Type B pancreatic cell (in vitro differentiated cells): Measurements from ENCODE around the gene GFAP. TPM values are rescaled to one million over a fixed set of nuclear protein-coding genes. Genes with fewer than 3 reads are reported as not detected.

Experiments
- DNase-seq: peaks from one replicate; pipeline ENCODE4 v3.0.0; 2021; ENCODE audit warnings: mixed read lengths; ENCODE audit not compliant: unreplicated experiment; ENCODE audit errors: extremely low spot score
- H3K27ac Mint-ChIP-seq: 2 replicates; pipeline ENCODE4 v1.8.0; 2021; ENCODE audit warnings: mild to moderate bottlenecking, mixed read lengths
- H3K27me3 Mint-ChIP-seq: 2 replicates; pipeline ENCODE4 v1.8.0; 2021; ENCODE audit warnings: mixed read lengths
- H3K36me3 Mint-ChIP-seq: 2 replicates; pipeline ENCODE4 v1.8.0; 2021; ENCODE audit warnings: mixed read lengths
- H3K4me1 Mint-ChIP-seq: one replicate; pipeline ENCODE4 v1.8.0; 2021; ENCODE audit warnings: mixed read lengths; ENCODE audit not compliant: unreplicated experiment
- H3K4me3 Mint-ChIP-seq: 2 replicates; pipeline ENCODE4 v1.8.0; 2021; ENCODE audit warnings: mild to moderate bottlenecking, mixed read lengths
- H3K9me3 Mint-ChIP-seq: 2 replicates; pipeline ENCODE4 v1.8.0; 2021; ENCODE audit warnings: mixed read lengths
- total RNA-seq: library from RNA; stranded (reverse); gene quantifications from 2 replicates; pipeline ENCODE4 v1.2.1, GENCODE V29; 2021; ENCODE audit warnings: low replicate concordance
- TF ChIP-seq, protein P1 (sequence below): fragments of 200-600 bp; sonication (generic); conservative IDR thresholded peaks from 2 replicates; pipeline ENCODE4 v1.5.0; 2021; ENCODE audit warnings: antibody characterized with exemption, mild to moderate bottlenecking

The GFAP gene
- total RNA-seq, 1 donor from 2014 or later: 0.10 TPM

DNA sequence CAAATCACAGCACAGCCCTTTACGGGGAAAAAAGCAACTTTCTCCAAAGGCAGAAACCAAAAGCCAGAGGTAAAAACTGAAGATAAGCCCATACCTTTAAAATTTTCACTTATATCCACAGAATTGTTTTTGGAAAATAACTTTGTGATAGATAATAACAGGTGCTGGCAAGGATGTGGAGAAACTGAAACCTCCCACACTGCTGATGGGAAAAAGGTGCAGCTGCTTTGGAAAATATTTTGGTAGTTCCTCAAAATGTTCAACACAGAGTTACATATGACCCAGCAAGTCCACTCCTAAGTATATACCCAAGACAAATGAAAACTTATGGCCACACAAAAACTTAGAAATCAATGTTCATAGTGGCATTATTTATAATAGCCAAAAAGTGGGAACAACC is 28.3 kb downstream of the GFAP start:
- Mint-ChIP-seq H3K4me3 (no peak overlapping the region), H3K27me3 (no peaks in the 10 kb centered on the region), H3K9me3 (no peaks in the 10 kb centered on the region), H3K36me3 (peaks cover 8% of the 10 kb centered on the region), H3K4me1 (no peaks in the 10 kb centered on the region), H3K27ac (no peak overlapping the region)
- DNase-seq: no peak
- TF ChIP-seq, protein P1, sequence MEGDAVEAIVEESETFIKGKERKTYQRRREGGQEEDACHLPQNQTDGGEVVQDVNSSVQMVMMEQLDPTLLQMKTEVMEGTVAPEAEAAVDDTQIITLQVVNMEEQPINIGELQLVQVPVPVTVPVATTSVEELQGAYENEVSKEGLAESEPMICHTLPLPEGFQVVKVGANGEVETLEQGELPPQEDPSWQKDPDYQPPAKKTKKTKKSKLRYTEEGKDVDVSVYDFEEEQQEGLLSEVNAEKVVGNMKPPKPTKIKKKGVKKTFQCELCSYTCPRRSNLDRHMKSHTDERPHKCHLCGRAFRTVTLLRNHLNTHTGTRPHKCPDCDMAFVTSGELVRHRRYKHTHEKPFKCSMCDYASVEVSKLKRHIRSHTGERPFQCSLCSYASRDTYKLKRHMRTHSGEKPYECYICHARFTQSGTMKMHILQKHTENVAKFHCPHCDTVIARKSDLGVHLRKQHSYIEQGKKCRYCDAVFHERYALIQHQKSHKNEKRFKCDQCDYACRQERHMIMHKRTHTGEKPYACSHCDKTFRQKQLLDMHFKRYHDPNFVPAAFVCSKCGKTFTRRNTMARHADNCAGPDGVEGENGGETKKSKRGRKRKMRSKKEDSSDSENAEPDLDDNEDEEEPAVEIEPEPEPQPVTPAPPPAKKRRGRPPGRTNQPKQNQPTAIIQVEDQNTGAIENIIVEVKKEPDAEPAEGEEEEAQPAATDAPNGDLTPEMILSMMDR: no peak

DNA sequence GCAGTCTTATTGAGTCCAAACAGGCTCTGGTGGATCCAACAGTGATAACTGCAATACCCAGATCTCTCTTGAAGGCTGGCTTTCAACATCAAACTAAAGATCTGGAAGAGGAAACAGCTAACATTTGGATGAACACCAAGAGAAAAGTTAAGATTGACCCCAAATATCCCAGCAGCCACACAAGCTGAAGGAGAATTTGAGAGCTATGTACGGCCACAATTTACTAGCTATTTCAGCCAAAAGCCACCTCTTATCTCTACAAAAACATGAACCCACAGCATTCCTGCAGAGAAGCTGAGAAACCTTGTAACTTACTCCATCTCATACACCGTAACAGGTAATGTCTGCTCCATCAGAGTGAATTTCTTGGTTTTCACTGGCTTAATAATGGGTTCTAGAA is 30.4 kb downstream of the GFAP start:
- H3K36me3 Mint-ChIP-seq: peaks cover 4% of the 10 kb centered on the region
- H3K9me3 Mint-ChIP-seq: no peaks in the 10 kb centered on the region
- no peak overlapping the region for H3K27ac Mint-ChIP-seq
- H3K27me3 Mint-ChIP-seq: no peaks in the 10 kb centered on the region
- TF ChIP-seq, protein P1: no peak
- DNase-seq: no peak
- no peaks in the 10 kb centered on the region for H3K4me1 Mint-ChIP-seq
- H3K4me3 Mint-ChIP-seq: no peak overlapping the region

DNA sequence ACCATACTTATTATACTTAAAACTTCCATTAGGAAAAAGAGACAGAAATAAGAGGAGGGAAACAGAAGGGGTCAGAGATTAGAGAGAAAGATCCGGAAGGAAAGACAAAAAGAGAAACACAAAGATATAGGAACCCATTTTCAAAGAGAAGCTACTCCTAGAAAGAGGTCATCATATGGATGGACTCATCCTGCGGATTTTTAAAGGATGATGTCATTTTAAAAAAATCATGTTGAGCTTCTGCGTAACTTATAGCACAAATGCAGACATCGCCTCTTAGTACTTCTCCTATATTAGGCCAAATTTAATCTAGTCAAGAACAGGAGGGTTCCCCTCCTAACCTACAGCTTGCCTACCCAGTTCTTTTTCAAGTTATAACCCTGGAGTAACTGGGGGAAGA is 34.2 kb downstream of the GFAP start:
- Mint-ChIP-seq H3K4me3 (no peak overlapping the region), H3K9me3 (no peaks in the 10 kb centered on the region), H3K4me1 (no peaks in the 10 kb centered on the region), H3K27me3 (no peaks in the 10 kb centered on the region), H3K27ac (no peak overlapping the region), H3K36me3 (peaks cover 8% of the 10 kb centered on the region)
- no peak for DNase-seq
- TF ChIP-seq, protein P1: no peak

DNA sequence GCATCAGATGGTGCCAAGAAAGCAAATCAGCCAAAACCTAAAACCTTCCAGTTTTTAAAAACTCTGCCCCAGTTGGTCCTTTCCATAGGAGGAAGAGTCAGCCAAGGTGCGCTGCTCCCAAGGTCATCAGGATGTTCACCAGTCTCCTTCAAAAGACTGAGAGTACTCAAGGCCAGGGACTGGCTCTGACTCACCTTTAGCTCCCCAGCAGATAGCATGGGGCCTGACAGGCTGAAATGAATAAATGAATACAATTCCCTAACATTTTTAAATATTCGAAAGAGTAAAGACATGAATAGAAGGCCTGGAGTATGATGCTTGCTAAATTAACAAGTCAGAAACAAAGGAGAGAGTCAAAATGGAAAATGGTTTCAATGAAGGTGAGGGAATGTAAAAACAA is 35.2 kb downstream of the GFAP start:
- no peak overlapping the region for H3K4me3 Mint-ChIP-seq
- DNase-seq: no peak
- H3K36me3 Mint-ChIP-seq: peaks cover 12% of the 10 kb centered on the region
- no peaks in the 10 kb centered on the region for H3K27me3 Mint-ChIP-seq
- TF ChIP-seq, protein P1: no peak
- H3K4me1 Mint-ChIP-seq: no peaks in the 10 kb centered on the region
- no peak overlapping the region for H3K27ac Mint-ChIP-seq
- no peaks in the 10 kb centered on the region for H3K9me3 Mint-ChIP-seq

DNA sequence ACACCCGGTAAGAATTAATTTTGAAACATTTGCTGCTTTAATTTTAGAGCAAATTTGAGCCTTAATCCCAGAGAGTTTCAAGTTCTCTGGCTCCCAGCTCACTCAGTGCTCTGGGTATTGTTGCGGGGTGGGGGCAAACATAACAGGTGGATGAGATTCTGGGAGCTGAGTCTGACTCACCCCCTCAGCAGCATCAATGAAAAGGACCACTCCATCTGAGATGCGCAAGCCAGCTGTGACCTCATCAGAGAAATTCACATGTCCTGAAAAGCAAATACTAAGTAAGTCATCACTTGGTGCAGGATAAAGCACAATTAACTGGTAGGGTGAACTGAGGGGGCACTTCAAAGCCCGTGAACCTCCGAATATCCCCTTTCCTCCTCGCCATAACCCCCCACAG is 35.9 kb downstream of the GFAP start:
- Mint-ChIP-seq H3K27ac (no peak overlapping the region), H3K4me1 (no peaks in the 10 kb centered on the region), H3K4me3 (no peak overlapping the region), H3K36me3 (peaks cover 12% of the 10 kb centered on the region), H3K9me3 (no peaks in the 10 kb centered on the region), H3K27me3 (no peaks in the 10 kb centered on the region)
- TF ChIP-seq, protein P1: no peak
- DNase-seq: no peak

DNA sequence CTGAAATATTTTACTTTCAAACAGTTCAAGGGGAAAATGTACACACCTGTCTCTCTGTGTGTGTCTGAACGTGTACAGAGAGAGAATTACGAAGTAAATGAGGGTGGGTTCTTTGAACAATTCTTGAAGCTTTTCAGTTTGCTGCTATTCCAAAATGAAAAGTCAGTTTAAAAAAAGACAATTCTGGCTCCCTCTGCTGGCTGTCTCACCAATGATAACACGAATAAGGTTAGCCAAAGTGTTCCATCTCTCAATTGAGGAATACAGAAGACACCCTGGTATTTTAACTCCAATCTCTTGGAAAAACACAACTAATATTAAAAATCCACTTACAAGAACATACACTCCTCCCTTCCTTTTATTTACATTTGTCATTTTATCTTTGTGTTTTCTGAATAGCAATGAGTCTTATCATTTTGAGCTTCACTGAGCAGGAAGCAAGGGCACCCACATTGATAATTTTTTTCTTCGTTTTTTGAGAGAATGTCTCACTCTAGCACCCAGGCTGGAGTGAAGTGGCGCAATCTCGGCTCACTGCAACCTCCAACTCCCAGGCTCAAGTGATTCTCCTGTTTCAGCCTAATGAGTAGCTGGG is 36.6 kb downstream of the GFAP start:
- Mint-ChIP-seq H3K4me3 (no peak overlapping the region), H3K4me1 (no peaks in the 10 kb centered on the region), H3K27ac (no peak overlapping the region), H3K9me3 (no peaks in the 10 kb centered on the region), H3K36me3 (peaks cover 11% of the 10 kb centered on the region), H3K27me3 (no peaks in the 10 kb centered on the region)
- TF ChIP-seq, protein P1: peak; percentile 79
- DNase-seq: no peak
